Spleen (tissue), 11 donors: ENCODE measurements around the gene OR5M10. TPM values are rescaled to one million over a fixed set of nuclear protein-coding genes. Genes with fewer than 3 reads are reported as not detected.

ENCODE experiments used
- DNase-seq: peaks from one replicate; pipeline ENCODE4 v3.0.0-alpha.2; 2020
- H3K27ac ChIP-seq, 8 donors: fragments of 200-600 bp; sonication (generic) in 7 of 8; 1 replicate in 4 of 8; 2 replicates in 4 of 8; pipeline versions ENCODE4 v1.5.0 to v1.8.0; 2016 to 2021; ENCODE audit warnings: inconsistent platforms in 4 of 8, mild to moderate bottlenecking in 4 of 8, moderate library complexity in 1 of 8
- H3K27me3 ChIP-seq, 7 donors: fragments of 200-600 bp; sonication (generic) in 6 of 7; replicated peaks in 1 of 7; 1 replicate in 4 of 7; 2 replicates in 3 of 7; pipeline versions ENCODE4 v1.5.0 to v1.8.0; 2016 to 2021; ENCODE audit warnings: inconsistent platforms in 3 of 7, mild to moderate bottlenecking in 1 of 7
- H3K36me3 ChIP-seq, 6 donors: fragments of 200-600 bp; sonication (generic) in 5 of 6; 1 replicate in 4 of 6; 2 replicates in 2 of 6; pipeline versions ENCODE4 v1.5.0 to v1.8.0; 2016 to 2021; ENCODE audit warnings: inconsistent platforms in 2 of 6
- H3K4me1 ChIP-seq, 6 donors: fragments of 200-600 bp; sonication (generic) in 5 of 6; 1 replicate in 3 of 6; 2 replicates in 3 of 6; pipeline versions ENCODE4 v1.5.0 to v1.8.0; 2016 to 2021; ENCODE audit warnings: inconsistent platforms in 3 of 6
- H3K4me3 ChIP-seq, 8 donors: fragments of 200-600 bp; sonication (generic) in 7 of 8; 1 replicate in 4 of 8; 2 replicates in 4 of 8; pipeline versions ENCODE4 v1.5.0 to v1.8.0; 2016 to 2021; ENCODE audit warnings: inconsistent platforms in 4 of 8, mild to moderate bottlenecking in 4 of 8, moderate library complexity in 2 of 8
- H3K9me3 ChIP-seq, 8 donors: fragments of 200-600 bp; sonication (generic) in 7 of 8; 1 replicate in 4 of 8; 2 replicates in 4 of 8; pipeline versions ENCODE4 v1.5.0 to v1.8.0; 2016 to 2021; ENCODE audit warnings: inconsistent platforms in 4 of 8
- POLR2A ChIP-seq, 3 donors: fragments of 450-650 bp; IDR thresholded peaks; one replicate each; pipeline ENCODE4 v1.5.1; 2017; ENCODE audit warnings: antibody characterized with exemption in 3 of 3, mild to moderate bottlenecking in 1 of 3
- POLR2AphosphoS5 ChIP-seq, 3 donors: sonication (generic); formaldehyde crosslinking; IDR thresholded peaks; one replicate each; pipeline ENCODE4 v1.5.1; 2017; ENCODE audit warnings: antibody characterized with exemption in 3 of 3
- WGBS, 5 donors: extraction: QIAGEN DNeasy Blood & Tissue Kit in 3 of 5; methylation state at CpG; one replicate each; pipeline versions ENCODE4 v1.1.5 to v1.1.7; 2013 to 2018; 5-methylcytosine and 5-hydroxymethylcytosine counted together
- intact Hi-C: fragments of 100-400 bp; cut with DNase I; formaldehyde crosslinking; loops from one replicate; pipeline ENCODE4 v1.15.0; 2023; ENCODE audit warnings: low total_unique reads
- polyA plus RNA-seq, 3 donors: library from polyadenylated mRNA; stranded (reverse); fragments of 200-250 nt; gene quantifications; one replicate each; pipeline ENCODE4 v1.2.1, GENCODE V29; 2013
- total RNA-seq, 7 donors: library from RNA; depleted of rRNA in 3 of 7; stranded (reverse); fragments of >200 nt in 3 of 7; fragmentation: NEBNext Ultra II Directional in 4 of 7; extraction: Animal tissue kit (Norgen Biotek cat#: 25700) in 4 of 7; gene quantifications; one replicate each; pipeline versions ENCODE4 v1.1.0 to v1.2.1, GENCODE V29; 2016 to 2021
- TF ChIP-seq, protein P1 (sequence below), 11 experiments: fragments of 200-600 bp in 7 of 11; fragments of 450-650 bp in 4 of 11; sonication (generic) in 4 of 11; IDR thresholded peaks in 8 of 11; conservative IDR thresholded peaks in 3 of 11; 1 replicate in 7 of 11; 2 replicates in 4 of 11; pipeline versions ENCODE4 v1.4.0 to v1.8.0; 2016 to 2021; ENCODE audit warnings: antibody characterized with exemption in 11 of 11, inconsistent platforms in 4 of 11, mild to moderate bottlenecking in 1 of 11
- donor health status: healthy with polysubstance abuse.
- donor health status: DM: no; HTN: no; CAD: no; lungs with moderate emphysema.
- donor health status: DM: no; HTN: no; CAD: no.
- donor health status: Bipolar disorder and iron deficiency.
- donor health status: healthy.
- donor health status: DM: no; HTN: no; CAD: no.
- donor health status: DM: yes; HTN: yes; CAD: no.

Gene OR5M10
- total and polyA plus RNA-seq, 10 donors = not detected

DNA sequence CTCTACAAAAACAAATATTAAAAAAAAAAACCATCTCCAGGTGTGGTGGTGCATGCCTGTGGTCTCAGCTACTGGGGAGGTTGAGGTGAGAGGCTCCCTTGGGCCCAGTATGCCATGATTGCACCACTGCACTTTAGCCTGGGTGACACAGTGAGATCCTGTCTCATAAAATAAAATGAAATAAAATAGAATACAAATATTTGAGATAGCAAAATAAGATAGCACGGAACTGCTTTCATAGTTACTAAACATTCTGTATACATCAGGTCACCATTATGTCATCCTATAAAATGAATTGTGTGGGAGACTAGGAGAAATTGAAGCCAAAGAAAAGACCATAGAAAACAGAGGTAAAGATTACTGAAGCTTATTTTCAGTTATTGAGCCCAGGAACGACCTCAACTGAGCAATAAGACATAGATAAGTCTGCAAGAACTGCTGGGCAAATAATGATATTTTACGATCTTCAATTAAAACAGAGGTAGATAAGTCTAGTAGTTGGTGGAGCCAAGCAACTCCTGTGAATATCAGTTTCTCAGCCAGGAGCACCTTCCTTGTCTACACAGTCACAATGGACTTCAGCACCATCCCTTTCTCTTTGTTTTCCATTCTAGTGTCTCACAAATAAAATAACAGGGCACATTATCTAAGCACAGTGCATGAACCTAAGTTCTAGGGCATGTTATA lies 44.3 kb downstream of the OR5M10 start:
- H3K27ac ChIP-seq = no peak overlapping the region
- no peaks in the 10 kb centered on the region for H3K4me1 ChIP-seq
- DNase-seq = no peak
- H3K27me3 ChIP-seq = no peaks in the 10 kb centered on the region
- H3K9me3 ChIP-seq = peaks cover 0 to 6% (median 0%) of the 10 kb centered on the region in 8 donors
- H3K36me3 ChIP-seq = no peaks in the 10 kb centered on the region
- TF ChIP-seq, protein P1, sequence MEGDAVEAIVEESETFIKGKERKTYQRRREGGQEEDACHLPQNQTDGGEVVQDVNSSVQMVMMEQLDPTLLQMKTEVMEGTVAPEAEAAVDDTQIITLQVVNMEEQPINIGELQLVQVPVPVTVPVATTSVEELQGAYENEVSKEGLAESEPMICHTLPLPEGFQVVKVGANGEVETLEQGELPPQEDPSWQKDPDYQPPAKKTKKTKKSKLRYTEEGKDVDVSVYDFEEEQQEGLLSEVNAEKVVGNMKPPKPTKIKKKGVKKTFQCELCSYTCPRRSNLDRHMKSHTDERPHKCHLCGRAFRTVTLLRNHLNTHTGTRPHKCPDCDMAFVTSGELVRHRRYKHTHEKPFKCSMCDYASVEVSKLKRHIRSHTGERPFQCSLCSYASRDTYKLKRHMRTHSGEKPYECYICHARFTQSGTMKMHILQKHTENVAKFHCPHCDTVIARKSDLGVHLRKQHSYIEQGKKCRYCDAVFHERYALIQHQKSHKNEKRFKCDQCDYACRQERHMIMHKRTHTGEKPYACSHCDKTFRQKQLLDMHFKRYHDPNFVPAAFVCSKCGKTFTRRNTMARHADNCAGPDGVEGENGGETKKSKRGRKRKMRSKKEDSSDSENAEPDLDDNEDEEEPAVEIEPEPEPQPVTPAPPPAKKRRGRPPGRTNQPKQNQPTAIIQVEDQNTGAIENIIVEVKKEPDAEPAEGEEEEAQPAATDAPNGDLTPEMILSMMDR (IDR thresholded peaks at IDR 0.05 in 8 of 11, conservative IDR thresholded peaks at IDR 0.05 in 3 of 11) = no peak
- no peak for TF ChIP-seq POLR2AphosphoS5 (IDR thresholded peaks at IDR 0.05)
- TF ChIP-seq POLR2A (IDR thresholded peaks at IDR 0.05) = no peak
- intact Hi-C loops = no loop called here
- no peak overlapping the region for H3K4me3 ChIP-seq
- WGBS, 5 donors = 61 to 77% (median 69%) methylated on average over 3 of the region's 3 CpGs

DNA sequence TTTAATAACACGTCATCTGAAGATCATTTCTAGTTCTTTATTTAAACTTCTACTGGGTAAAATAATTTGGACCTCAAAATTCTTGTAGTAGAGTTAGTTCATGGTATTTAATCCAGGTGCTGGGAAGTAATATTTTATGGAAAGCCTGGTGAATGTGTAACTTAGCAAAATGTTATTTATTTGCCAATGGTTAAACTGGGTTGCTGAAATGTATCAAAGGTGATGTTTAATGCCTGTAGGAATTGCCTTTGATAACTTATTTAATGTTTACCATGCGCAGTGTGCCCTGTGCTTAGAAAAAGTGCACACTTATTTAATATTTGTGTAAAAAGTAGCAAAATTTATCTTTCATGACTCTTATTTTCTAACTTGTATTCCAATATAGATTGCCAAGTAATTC lies 45.7 kb downstream of the OR5M10 start:
- DNase-seq = no peak
- TF ChIP-seq POLR2AphosphoS5 (IDR thresholded peaks at IDR 0.05) = no peak
- TF ChIP-seq POLR2A (IDR thresholded peaks at IDR 0.05) = no peak
- TF ChIP-seq, protein P1 (IDR thresholded peaks at IDR 0.05 in 8 of 11, conservative IDR thresholded peaks at IDR 0.05 in 3 of 11) = no peak
- Histone ChIP-seq H3K4me1 (no peaks in the 10 kb centered on the region), H3K36me3 (no peaks in the 10 kb centered on the region), H3K27me3 (no peaks in the 10 kb centered on the region), H3K4me3 (no peak overlapping the region), H3K9me3 (peaks cover 0 to 6% (median 0%) of the 10 kb centered on the region in 8 donors), H3K27ac (no peak overlapping the region)
- intact Hi-C loops = no loop called here
- WGBS, 5 donors = 75 to 83% (median 77%) methylated on average over 2 of the region's 2 CpGs

Other genes starting within 250 kb of the OR5M10 start
- gene OR8K1, start 231.7 kb downstream of the OR5M10 start, total RNA-seq = not detected
- gene OR8K1, start 231.7 kb downstream of the OR5M10 start, polyA plus RNA-seq = not detected
- gene OR8J1, start 223.4 kb downstream of the OR5M10 start, total RNA-seq = not detected
- not detected for gene OR8J1, start 223.4 kb downstream of the OR5M10 start, polyA plus RNA-seq
- not detected for gene OR8U1, start 202.1 kb downstream of the OR5M10 start, total RNA-seq
- not detected for gene OR8U1, start 202.1 kb downstream of the OR5M10 start, polyA plus RNA-seq
- gene OR5AL1, start 165.0 kb downstream of the OR5M10 start, total RNA-seq = not detected
- not detected for gene OR5AL1, start 165.0 kb downstream of the OR5M10 start, polyA plus RNA-seq
- gene OR5M3, start 104.4 kb downstream of the OR5M10 start, total RNA-seq = not detected
- gene OR5M3, start 104.4 kb downstream of the OR5M10 start, polyA plus RNA-seq = not detected
- gene OR5M8, start 86.4 kb downstream of the OR5M10 start, total RNA-seq = not detected
- not detected for gene OR5M8, start 86.4 kb downstream of the OR5M10 start, polyA plus RNA-seq
- not detected for gene OR5M11, start 34.5 kb downstream of the OR5M10 start, total RNA-seq
- not detected for gene OR5M11, start 34.5 kb downstream of the OR5M10 start, polyA plus RNA-seq
- not detected for gene OR5M1, start 37.2 kb upstream of the OR5M10 start, total RNA-seq
- not detected for gene OR5M1, start 37.2 kb upstream of the OR5M10 start, polyA plus RNA-seq
- not detected for gene OR5AP2, start 64.7 kb upstream of the OR5M10 start, total RNA-seq
- not detected for gene OR5AP2, start 64.7 kb upstream of the OR5M10 start, polyA plus RNA-seq
- gene OR5AR1, start 86.0 kb upstream of the OR5M10 start, total RNA-seq = not detected
- gene OR5AR1, start 86.0 kb upstream of the OR5M10 start, polyA plus RNA-seq = not detected
- gene OR9G1, start 121.4 kb upstream of the OR5M10 start, total RNA-seq = not detected
- not detected for gene OR9G1, start 121.4 kb upstream of the OR5M10 start, polyA plus RNA-seq
- gene OR9G4, start 171.0 kb upstream of the OR5M10 start, total RNA-seq = under 1 TPM in 3 of 7 donors, not detected in 4; 0.10 to 0.85 (median 0.60) TPM
- under 1 TPM in 1 of 3 donors, not detected in 2; 0.10 TPM for gene OR9G4, start 171.0 kb upstream of the OR5M10 start, polyA plus RNA-seq